ENCODE data around the gene SHCBP1.
A peak's percentile ranks its signal among the peaks of the same experiment; 100 is the strongest.
"Not testable (repeated sequence)": the region's sequence is repeated elsewhere in the genome, so short reads cannot be mapped to it uniquely, and the experiment has no call there.

Gene SHCBP1, protein sequence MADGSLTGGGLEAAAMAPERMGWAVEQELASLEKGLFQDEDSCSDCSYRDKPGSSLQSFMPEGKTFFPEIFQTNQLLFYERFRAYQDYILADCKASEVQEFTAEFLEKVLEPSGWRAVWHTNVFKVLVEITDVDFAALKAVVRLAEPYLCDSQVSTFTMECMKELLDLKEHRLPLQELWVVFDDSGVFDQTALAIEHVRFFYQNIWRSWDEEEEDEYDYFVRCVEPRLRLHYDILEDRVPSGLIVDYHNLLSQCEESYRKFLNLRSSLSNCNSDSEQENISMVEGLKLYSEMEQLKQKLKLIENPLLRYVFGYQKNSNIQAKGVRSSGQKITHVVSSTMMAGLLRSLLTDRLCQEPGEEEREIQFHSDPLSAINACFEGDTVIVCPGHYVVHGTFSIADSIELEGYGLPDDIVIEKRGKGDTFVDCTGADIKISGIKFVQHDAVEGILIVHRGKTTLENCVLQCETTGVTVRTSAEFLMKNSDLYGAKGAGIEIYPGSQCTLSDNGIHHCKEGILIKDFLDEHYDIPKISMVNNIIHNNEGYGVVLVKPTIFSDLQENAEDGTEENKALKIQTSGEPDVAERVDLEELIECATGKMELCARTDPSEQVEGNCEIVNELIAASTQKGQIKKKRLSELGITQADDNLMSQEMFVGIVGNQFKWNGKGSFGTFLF

DNA sequence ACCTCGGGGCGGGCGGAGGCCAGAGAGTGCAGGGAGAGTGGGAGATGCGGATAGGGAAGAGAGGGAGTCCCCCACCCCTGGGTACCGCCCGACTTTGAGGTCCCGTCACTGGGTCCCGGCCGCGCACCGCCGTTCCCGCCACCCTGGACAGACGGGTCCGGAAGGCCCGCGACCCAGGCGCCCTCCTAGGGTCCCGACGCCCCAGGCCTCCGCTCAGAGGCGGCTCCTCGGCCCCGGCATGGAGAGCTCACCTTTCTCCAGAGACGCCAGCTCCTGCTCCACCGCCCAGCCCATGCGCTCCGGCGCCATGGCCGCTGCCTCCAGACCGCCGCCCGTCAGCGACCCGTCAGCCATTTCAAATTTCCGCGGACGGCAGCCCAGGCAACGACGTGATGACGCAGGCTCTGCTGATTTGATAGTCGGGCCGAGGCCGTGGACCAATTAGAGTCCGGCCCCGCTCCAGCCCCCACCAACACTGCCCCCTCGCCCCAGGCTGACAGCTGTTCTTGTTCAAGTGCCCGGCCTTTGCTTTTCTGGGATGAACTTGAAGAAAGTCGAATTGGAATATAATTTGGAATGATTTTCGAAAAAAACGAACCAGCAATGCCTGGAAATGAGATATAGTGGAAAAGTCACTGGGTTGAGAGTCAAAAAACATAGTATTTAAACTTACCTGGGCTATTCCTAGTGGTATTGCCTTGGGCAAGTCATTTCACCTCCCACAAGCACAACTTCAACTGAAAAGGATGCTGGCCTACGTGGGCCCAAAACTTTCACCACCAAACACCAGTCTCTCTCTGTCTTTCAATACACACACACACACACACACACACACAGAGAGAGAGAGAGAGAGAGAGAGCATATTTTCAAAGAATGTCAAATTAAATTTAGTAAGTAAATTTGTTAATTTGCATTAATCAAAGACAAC, at the start of gene SHCBP1:
TSS of gene SHCBP1 (minus strand) at position 374 of the 928 bp plus-strand sequence. CDS start at position 354, 20 bp downstream.
- peak; percentile 77 for DNase-seq

DNA sequence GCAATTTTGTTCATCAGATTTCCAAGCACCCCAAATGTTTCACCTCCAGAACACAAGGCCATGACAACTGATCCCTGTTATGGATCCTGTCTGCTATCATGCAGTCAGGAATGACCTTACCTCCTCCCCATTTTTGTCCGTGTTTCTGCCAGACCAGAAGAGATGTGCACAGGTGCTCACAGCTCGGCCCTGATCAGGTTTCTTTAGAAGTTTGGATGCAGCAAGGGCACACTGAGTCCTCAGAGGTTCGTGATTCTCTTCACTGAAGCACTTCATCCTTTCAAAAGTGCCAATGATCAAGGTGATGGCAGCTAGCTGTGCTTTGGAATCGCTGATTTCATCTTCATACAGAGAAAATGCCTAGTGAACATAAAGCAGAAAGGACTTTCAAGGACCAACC, 40.9 kb upstream of the SHCBP1 start:
- DNase-seq: no peak

DNA sequence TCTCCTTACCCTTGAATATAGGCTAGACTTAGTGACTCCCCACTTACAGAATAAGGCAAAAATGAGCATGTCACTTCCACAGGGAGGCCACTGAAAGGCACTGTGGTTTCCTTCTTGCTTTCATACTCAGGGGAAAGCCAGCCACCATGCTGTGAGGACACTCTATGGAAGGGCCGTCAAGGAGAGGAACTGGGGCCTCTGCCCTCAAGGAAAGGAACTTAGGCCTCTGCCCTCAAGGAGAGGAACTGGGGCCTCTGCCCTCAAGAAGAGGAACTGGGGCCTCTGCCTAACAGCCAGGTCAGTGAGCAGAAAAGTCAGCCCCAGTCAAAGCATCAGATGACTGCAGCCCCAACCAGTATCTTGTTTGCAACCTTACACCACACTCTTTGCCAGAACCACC, 37.7 kb upstream of the SHCBP1 start:
- DNase-seq: no peak

DNA sequence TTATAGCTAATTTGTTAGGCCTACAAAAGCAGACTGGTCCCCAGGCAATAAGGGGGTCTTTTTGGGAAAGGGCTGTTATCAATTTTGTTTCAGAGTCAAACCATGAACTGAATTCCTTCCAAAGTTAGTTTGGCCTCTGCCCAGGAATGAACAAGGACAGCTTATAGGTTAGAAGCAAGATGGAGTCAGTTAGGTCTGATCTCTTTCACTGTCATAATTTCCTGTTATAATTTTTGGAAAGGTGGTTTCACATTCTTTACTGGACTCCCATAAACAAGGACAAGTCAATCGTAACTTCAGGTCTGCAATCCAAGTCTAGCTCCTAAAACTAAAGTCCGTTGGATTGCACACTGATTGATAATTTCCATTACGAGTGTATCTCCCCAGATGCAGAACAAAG, 30.1 kb upstream of the SHCBP1 start:
- DNase-seq: no peak

DNA sequence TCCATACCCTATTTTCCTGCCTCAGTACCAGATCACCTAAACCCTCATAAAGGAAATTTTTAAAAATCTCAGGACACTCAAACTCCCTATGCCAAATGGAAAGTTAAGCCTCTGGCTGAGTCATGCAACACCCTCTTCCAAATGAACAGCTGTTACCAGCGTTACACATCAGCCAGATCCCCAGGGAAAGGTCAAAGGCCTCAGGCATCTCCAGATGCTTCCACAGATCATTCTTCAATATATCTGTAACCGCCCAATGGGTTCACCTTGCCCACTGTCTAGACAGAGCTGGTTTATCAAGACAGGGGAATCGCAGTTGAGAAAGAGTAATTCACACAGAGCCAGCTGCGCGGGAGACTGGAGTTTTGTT, 29.1 kb upstream of the SHCBP1 start:
- DNase-seq: no peak

DNA sequence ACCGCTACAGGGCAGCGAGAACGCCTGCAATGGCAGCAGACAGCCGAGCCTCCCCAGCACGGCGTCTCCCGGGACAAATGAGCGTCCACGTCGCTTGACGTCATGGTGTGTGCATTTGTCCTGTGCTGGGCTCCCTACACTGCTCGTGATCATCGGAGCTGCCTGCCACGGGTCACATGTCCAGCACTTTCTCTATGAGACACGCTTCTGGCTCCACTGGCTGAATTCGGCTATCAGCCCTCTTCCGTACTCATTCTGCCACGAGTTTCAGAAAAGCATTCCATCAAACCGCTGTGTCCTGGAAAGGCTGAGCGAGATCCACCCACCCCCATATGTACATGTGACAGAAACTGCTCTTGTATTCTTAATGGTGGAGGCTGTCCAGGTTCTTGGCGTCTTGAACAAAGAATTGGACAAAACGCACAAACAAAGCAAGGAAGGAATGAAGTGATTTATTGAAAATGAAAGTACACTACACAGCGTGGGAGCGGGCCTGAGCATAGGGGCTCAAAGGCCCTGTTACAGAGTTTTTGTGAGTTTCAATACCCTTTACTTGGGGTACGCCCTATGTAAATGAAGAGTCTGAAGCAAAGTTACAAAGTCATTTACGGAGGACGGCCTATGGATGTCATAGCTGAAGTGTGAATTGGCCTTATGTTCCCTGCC, 28.5 kb upstream of the SHCBP1 start:
- no peak for DNase-seq

DNA sequence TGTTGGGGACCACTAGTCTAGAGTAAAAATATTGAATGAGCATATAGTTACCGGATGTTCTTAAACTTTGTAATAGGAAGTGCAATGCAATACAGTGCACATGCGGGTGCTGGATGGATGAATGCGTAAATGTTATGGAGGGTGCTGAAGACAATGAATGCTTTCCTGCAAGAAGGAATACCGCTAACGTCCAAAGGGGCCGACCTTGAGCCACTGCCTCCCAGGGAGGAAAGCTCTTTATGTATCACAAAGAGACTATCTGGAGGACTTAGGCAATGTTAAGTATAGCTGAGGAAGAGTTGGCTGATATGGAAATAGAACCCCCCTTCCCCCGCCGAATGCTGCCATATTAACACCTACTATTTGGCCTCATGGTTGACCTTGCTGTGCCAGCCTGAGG, 27.5 kb upstream of the SHCBP1 start:
- no peak for DNase-seq

DNA sequence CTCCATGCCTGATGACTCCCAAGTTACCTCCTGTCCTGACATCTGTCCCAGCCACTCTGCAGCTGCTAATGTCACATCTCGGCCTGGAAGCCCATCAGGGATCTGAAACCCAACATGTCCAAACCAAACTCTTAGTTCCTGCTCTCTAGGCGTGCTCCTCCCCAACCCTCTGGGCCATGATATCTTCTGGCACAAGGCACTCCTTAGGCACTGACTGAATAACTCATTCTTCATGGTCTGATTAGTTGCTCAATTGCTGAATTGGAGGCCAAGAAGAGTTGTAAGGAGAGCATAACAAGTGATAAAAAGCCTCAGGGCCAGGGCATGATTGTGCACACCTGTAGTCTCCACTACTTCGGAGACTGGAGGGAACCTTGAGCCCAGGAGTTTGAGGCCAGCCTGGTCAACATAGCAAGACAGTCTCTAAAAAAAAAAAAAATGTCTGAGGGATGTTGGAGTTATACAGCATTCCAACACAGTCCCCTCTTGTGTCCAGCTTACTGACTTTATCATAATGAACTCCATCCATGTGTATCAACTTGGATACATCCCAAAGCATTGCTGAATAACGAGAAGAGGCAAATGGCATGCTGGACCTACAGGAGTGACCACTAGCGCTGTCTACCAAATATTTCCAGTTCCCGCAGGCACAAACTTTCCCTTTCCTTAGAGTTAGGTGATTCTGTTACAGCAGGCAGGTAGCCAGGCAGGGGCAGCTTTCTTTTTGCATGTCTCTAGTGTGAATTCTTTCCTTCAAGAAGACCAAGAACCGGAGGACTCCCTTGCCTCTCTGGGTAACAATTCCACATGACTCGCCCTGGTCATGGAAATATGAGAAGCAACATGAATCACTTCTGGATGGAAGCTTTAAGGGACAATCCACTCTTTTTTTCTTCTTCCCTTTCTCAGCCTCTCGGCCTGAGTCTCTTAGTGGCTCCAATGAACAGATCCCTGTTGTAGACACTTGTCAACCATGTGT, 18.1 kb upstream of the SHCBP1 start:
- no peak for DNase-seq

DNA sequence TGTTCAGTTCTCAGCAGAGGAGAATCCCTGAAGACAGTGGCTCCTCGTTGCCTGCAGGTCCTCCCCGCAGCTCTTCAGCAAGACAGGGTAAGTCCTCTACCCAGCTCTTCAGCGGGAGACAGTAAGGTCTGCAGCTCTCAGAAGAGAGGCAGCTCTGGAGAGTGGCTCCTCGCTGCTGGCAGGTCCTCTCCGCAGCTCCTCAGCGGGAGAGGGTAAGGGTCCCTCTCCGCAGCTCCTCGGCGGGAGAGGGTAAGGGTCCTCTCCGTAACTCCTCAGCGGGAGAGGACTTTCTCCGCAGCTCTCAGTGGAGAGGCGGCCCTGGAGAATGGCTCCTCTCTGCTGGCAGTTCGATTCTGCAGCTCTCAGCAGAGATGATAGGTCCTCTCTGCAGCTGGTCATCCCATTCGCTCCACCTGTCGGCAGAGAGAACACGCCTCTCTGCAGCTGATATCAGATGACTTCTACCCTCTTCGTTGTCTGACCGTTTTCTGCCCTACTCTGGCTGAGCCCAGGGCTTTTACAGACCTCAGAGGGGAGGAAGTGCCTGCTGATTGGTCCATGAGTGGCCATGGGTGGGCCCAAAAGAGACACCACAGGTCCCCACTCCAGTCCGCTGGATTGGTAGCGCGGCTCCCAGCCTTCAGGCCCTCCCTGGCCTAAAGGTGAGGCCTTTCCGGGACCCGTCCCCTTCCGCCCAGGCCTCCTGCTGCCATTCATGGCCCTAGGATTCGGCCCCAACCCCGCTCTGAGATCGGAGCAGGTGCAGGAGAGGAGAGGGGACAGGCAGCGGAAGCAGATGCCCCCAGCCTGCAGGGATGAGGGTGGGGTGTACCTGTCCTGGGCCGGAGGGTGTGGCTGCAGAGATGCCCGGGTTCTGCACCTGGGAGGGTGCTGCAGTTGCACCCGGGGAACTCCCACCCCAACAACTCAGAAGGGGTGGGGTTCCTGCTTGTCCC, 11.9 kb upstream of the SHCBP1 start:
- DNase-seq: no peak

DNA sequence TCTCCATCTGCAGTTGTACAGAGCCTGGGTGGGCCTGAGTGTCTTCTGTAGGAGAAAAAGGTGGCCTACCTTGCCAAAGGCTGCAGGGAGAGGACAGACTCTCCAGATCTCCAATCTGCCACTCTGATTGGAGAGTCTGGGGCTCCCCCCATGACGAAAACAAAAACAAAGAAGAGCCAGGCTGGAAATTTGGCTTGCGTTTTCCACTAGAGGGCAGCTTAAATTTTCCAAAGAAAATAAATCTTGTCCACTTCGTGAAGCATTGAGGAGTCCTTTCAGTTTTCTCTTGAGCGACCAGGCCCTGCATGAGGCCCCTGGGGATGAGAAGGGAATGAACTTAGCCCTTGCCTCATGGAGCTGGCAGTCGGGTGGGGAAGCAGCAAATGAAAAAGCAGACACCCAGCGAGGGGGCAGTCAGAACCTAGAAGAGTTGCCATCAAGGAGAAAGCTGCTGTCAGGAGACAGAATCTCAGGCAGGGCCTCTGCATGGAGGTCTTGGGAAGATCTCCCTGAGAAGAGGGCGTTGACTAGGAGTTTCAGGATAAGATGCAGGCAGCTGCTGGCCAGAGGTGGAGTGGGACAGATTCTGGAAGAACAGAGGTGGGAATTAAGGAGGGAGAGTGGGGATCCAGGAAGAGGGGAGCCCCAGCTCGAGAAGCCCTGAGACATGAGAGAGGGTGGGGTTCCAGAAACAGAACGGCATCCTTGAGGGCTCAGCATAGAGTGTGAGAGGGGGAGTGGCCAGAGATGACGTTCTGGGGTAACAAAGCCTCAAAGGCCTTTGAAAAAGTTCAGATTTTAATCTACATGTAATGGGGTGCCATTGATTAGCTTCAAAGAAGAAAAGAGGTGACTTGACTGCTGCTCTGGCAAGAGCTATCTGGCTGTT, 8.4 kb upstream of the SHCBP1 start:
- DNase-seq: no peak

DNA sequence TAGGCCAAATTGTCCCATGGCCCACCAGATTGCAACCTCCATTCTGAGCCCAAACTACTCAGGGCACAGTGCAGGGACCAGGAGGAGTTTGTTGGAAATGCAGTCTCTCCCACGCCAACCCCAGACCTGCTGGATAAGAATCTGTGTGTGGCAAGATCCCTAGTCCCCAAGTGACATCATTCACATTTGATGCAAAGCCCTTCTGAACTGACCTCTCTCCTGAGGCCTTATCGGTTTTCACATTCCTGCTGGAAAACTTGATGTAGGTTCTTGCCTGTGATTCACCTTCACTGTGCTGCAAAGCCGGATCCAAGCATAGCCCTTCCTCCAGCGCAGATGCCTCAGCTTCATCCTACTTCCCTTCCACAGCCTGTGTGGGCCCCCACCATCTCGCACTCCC, 6.6 kb upstream of the SHCBP1 start:
- DNase-seq: no peak

DNA sequence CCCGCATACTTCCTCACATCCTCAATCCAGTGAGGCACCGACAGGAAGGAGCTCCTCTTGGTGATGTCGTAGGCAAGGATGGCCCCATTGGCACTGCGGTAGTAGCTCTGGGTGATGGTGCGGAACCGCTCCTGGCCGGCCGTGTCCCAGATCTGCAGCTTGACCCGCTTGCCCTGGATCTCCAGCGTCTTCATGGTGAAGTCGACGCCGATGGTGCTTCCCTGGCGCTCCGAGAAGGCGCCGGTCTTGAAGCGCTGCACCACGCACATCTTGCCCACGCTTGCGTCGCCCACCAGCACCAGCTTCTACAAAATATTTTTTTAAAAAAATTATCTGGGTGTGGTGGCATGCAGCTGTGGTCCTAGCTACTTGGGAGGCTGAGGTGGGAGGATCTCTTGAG, 5.5 kb upstream of the SHCBP1 start:
- DNase-seq: not testable (repeated sequence)

DNA sequence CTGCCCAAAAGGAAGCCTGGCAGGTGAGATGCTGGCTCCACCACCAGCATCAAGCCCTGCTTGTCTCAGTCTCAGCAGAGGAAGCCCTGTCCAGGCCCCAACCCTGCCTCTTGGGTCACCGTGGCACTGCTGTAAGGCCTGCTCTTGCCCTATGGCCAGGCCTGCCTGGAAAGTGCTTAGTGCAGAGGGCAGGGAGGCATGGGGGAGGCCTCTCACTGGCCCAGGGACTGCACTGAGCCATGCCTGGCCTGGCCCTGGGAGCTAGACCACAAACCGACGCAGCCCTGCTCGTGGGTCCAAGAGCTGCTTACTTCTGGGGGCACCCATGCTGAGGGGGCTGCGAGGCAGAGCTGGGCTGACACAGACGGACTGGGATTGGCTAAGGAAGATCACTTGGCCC, 3.7 kb upstream of the SHCBP1 start:
- DNase-seq: not testable (repeated sequence)

DNA sequence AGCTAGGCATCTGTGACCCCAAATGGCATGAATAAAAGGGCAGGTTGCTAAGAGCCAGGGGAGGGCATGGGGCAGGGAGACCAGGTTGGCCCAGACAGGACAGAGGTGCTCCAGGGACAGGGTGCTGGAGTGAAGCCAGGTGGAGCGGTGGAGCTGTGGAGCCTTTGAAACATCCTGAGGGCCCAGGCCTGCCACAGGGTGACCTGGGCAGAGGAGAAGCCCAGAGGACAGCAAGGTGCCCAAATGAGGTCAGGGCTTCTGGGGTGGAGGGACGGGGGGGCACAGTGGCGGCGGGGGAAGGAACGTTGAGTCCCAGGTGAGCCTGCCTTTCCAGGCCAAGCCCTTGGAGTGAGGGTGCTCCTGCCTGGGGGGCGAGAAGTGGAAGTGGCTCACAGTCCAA, 2.5 kb upstream of the SHCBP1 start:
- DNase-seq: not testable (repeated sequence)

DNA sequence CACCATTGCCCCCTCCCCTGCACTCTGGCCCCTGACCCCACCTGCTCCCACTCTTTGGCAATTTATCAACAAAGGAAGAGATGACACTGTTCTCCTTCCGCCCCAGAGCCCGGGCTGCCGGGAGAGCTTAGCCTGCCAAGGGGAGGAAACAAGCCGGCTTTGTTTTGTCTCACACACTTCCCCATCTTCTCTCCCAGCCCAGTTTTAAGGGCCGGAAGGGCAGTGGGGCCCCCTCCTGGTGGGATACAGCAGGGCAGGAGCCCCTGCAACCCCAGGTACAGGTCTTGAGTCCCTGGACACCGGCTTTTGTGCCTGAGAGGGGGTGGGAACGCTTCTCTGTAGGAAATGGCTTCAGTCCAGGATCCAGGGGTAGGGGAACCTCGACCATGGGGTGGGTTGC, 2.1 kb upstream of the SHCBP1 start:
- not testable (repeated sequence) for DNase-seq

DNA sequence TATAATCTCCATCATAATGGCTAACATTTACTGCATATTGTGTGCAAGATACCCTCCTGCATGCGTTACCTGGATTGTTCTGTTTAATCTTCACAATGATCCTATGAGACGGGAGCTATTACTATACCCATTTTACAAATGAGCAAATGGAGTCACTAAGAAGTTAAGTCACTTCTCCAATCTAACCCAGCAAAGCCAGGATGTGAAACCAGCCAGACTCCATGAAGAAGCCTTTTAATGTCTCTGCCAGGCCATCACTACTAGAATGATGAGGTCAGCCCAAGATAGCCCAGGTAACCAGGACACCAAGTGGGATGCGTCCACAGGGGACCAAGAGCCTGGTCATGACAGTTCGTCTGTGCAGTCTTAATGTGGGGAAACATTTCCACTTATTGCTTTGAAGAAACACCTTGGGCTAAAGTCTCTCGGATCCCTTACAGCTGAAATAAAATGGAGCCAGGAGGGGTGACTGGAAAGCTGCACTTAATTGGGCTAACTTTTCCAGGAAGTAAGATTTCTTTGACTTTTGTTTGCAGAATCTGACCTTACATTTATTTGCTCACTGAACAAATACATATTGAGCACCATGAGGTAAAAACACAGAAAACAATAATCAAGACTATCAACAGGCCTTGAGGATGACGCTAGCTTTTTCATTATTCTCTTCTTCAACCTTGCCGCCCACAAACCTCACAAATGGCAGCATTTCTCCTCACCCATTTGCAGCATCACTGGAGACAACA, 926 bp upstream of the SHCBP1 start:
- no peak for DNase-seq

DNA sequence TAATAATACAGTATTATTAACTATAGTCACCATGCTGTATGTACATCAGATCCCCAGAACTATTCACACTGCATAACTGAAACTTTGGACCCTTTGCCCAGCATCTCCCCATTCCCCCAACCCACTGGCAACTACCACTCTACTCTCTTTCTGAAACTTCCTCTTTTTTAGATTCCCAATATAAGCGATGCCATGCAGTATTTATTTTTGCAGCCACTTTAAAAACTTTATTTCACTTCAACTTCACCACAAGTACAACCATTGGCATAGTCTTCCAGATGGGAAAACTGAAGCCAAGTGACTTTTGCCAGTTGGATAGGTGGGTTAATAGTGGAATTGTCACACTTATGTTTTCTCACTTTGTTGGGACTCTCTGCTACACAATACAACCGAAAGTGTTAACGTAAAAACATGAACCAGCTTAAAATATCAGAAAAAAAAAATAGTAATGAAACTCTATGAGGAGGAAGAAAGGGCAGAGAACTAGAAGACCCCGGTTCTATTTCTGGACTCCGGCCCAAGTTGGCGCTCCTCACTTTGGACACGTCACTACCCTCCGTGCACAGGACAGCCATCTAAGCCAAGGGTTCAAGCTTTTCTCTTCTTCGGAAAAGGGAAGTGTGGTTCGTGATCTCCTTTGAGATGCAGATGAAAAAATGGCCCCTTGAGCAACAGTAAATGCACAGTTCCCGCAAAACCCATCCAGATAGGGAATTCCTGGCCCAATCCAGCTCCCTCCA, 743 bp downstream of the SHCBP1 start:
- DNase-seq: no peak

DNA sequence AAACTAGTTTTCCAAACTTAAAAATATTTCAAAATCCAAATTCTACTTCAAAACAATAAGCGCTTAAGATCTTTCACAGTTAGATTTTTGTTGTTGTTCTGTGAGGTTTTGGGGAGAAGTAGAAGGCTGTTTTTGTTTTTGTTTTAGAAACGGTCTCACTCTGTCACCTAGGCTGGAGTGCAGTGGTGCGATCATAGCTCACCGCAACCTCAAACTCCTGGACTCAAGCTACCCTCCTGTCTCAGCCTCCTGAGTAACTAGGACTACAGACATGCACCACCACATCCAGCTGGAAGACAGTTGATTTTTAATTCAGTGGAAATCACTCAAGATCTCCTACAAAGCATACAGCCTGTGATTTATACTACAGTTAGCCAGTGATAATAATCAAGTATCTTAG, 2.7 kb downstream of the SHCBP1 start:
- DNase-seq: no peak

Measured in activated CD4-positive, CD25-positive, alpha-beta regulatory T cell treated with anti-CD3 and anti-CD28 coated beads, Interleukin-2, amount 50 U/mL, for 72 hours (primary cell).